Stimulated activated CD4-positive, alpha-beta T cell treated with anti-CD3 and anti-CD28 coated beads, TNF-alpha, amount 100 ng/mL, for 4 hours (primary cell): Measurements from ENCODE around the gene TEX264.
"Not testable (repeated sequence)": the region's sequence is repeated elsewhere in the genome, so short reads cannot be mapped to it uniquely, and the experiment has no call there.

Source experiments
- DNase-seq, 3 experiments: peaks; one replicate each; pipeline ENCODE4 v3.0.0-alpha.2; 2020; ENCODE audit warnings: low read depth in 3 of 3

TEX264 gene, protein sequence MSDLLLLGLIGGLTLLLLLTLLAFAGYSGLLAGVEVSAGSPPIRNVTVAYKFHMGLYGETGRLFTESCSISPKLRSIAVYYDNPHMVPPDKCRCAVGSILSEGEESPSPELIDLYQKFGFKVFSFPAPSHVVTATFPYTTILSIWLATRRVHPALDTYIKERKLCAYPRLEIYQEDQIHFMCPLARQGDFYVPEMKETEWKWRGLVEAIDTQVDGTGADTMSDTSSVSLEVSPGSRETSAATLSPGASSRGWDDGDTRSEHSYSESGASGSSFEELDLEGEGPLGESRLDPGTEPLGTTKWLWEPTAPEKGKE

DNA sequence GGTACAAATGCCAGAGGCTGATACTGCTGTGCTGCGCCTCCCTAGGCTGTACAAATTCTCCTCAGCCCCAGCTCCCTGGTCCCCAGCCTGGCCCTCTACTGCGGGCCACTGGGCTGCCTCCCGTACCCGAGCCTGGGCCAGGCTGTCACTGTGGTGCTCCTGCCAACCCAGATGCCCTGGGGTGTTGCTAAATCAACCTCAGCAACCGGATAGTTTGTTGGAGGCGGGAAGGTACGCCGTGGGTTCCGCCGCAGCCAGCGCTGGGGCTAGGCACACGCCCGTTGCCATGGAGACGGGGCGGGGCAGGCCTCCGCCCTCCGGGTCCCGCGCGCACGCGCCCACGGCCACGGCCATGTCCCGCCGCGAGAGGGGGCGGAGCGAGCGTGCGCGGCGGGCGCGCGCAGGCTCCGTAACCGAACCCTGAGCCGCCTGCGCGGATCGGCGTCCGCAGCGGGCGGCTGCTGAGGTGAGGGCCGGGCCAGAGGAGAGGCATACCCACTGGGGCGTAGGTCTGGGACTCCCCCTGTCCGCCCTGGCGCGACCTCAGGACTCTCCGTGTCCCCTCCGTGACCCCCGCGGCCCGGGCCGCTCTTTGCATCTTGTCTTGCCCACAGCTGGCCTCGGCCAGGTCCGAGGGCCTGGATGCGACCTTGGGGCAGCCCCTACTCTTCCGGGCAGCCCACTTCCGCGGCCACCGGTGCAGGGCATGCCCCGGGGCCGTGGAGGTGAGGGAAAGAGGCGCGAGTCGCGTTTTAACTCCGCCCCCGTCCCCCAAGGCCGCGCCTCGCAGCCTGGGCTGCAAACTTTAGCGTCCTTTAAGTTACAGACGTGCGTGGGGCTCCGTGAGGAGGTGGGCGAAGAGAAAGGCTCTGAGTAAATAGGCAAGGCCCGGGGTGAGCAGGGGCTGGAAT lies at the start of gene TEX264:
Gene TEX264, plus strand, starts transcription at position 430 of the 911 bp plus-strand sequence. CDS start 3,053 bp downstream, outside the sequence.
- DNase-seq = peak; percentile 85 to 90 (median 86)

DNA sequence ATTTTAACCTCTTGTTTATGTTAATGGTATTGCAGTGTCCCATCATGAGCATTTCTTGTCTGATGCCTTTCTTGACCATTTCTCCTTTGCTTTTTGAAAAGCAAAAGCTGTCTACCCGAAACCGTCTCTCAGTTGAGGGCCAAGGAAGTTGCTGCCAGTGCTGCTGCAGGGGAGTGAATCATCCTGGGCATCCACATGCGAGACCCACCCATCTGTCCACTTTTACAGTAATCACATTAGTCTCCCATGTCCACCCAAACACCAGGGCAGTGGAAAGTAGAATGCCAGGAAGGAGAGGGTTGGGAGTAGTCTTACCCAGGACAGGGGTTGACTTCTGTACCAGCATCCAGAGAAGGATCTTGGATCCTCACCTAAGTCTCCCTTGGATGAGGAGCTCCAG lies 48.6 kb upstream of the TEX264 start:
- DNase-seq = no peak

DNA sequence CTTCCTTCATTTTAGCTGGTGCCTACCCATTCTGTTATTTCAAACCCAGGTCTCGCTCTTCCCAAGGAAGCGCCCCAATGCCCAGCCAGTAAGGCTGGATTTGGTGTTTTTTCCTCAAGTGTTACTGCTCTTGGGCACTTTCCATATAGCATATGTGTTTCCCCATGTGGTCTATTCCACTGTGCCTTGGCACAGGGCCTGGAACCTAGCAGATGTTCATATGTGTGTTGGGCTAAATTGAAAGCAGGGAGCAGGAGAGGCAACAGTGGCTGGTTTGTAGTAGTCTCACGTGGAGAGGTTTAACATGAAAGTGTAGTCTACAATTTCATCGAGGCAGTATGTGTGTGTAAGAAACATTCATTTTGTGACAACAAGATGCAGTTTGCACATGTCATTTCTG lies 48.2 kb upstream of the TEX264 start:
- no peak for DNase-seq

DNA sequence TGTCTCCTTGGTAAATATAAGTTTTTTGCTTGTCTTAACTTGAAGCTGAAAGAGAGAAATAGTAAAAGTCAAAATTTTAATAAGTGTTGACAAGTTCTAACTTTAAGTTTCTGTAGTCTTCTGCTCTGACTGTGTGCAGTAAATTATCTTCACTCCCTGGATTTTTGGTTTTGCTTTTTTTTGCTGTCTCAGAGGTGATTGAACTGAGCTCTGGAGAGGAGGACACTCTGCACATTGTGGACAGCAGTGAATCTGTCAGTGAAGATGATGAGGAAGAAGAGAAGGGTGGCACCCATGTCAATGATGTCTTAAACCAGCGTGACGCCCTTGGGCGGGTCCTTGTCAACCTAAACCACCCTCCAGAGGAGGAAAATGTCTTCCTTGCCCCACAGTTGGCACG lies 40.5 kb upstream of the TEX264 start:
- DNase-seq = no peak

DNA sequence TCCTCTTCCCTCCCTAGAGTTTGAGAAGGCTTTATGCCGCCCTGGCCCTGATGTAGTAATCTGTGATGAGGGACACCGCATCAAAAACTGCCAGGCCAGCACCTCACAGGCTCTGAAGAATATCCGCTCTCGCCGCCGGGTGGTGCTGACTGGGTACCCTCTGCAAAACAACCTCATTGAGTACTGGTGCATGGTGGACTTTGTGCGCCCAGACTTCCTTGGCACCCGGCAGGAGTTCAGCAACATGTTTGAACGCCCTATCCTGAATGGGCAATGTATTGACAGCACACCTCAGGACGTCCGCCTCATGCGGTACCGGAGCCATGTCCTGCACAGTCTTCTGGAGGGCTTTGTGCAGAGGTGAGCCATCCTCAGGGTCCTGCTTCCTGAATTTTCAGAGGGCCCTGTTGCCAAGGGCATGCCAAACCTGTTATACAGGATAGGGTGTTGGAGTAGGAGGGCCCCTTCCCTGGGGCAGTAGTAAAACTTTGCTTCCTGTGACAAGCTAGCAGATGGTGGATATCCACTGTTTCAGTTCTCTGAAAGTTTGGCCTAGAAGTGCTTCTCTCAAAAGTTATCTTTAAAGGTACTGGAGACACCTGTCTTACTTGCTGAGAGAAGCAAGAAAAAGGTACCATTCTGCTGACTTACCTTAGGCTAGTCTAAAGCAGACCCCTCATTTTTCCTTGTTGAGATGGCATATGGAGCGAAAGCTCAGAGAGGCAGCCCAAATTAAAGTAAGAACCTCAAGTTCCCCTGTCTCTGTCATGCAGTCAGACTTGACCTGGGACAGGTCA lies 33.7 kb upstream of the TEX264 start:
- DNase-seq = no peak

DNA sequence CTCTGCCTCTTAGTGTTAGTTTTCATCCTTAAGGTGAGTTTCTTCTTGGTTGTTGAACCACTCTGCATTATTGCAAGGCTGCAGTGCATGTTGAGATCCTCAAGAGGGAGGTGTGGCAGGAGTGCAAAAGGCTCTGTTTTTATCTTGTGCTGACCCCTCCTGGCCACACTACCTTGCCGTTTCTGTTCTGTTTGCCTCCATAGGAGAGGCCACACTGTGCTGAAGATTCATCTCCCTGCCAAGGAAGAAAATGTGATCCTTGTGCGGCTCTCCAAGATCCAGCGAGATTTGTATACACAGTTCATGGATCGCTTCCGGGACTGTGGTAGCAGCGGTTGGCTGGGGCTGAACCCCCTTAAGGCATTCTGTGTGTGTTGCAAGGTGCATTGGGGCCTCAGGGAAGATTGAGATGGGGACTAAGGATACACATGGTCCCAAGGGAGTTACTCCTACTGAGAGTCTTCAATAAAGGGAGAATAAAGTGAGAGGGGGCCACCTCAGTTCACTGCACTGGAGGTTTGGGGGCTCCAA lies 33.0 kb upstream of the TEX264 start:
- no peak for DNase-seq

DNA sequence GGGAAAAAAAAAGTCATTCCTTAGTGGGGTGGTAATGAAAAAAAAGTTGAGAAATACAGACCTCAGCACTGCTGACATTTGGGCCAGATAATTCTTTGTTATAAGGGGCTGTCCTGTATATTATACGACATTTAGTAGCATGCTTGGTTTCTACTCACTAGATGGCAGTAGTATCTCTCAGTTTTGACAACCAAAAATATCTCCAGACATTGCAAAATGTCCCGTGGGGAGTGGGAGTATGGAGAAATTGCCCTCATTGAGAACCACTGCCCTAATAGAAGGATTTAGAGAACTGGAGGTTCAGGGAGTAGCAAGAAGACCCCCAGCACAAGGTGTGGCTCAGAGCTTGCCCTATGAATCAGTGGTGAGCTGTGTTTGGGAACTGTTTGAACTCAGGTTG lies 28.6 kb upstream of the TEX264 start:
- no peak for DNase-seq

DNA sequence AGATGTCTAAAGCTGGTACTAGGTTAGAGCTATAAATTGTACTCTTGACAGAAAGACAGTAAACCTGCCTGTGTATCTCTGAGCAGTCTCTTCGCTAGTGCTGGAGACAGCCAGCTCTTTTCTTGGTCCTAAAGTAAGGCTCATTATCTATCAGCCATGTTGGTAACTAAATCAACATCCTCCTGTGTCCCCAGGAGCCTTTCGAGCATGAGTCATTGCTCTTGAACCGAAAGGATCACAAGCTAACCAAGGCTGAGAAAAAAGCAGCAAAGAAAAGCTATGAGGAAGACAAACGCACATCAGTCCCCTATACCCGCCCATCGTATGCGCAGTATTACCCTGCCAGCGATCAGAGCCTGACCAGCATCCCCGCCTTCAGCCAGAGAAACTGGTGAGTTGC lies 25.0 kb upstream of the TEX264 start:
- no peak for DNase-seq

DNA sequence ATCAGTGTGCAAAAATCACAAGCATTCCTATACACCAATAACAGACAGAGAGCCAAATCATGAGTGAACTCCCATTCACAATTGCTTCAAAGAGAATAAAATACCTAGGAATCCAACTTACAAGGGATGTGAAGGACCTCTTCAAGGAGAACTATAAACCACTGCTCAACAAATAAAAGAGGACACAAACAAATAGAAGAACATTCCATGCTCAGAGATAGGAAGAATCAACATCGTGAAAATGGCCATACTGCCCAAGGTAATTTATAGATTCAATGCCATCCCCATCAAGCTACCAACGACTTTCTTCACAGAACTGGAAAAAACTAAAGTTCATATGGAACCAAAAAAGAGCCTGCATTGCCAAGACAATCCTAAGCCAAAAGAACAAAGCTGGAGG lies 18.9 kb upstream of the TEX264 start:
- DNase-seq = not testable (repeated sequence)

DNA sequence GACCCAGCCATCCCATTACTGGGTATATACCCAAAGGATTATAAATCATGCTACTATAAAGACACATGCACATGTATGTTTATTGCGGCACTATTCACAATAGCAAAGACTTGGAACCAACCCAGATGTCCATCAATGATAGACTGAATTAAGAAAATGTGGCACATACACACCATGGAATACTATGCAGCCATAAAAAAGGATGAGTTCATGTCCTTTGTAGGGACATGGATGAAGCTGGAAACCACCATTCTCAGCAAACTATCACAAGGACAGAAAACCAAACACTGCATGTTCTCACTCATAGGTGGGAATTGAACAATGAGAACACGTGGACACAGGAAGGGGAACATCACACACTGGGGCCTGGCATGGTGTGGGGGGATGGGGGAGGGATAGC lies 17.6 kb upstream of the TEX264 start:
- not testable (repeated sequence) for DNase-seq

DNA sequence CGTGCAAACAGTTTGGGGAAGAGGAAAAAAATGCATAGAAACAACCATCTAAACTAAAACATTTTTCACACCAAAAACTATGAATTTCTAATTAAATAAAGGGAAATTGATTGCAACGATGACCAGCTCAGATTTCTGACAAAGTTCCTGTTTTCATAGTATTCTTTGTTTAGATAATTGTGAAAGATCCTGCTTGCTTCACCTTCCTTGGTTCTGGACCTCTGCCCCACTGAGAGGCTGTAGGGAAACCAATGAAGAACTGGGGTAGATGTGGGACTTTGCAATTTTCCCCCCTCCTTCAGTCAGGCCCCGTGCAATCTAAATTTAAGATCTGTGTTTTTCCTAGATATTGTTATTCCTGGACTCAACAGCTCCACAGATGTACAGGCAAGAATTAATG lies 13.8 kb upstream of the TEX264 start:
- DNase-seq = no peak

DNA sequence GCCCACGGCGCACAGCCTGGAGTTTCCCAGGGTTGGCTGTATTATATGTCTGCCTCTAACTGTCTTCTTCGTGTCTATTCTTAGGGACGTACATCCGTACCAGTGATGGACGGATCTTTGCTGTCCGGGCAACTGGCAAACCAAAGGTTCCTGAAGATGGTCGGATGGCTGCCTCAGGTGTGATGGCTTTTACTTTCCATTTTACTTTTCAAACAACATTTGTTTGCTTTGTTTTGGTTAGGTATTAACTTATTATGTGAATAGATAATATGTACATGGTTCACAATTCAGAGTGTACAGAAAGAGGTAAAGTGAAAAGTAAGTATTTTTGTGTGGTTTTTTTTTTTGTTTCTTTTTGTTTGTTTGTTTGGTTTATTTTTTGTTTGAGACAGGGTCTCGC lies 11.1 kb upstream of the TEX264 start:
- DNase-seq = no peak

DNA sequence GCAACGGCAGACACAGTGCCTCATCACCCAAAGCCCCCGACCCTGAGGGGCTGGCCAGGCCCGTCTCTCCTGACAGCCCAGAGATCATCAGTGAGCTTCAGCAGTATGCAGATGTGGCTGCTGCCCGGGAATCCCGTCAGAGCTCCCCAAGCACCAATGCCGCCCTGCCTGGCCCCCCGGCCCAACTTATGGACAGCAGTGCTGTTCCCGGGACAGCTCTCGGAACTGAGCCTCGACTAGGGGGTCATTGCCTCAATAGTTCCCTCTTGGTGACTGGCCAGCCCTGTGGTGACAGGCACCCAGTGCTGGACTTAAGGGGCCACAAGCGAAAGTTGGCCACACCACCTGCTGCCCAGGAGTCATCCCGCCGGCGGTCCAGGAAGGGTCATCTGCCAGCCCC lies 8.6 kb upstream of the TEX264 start:
- no peak for DNase-seq

DNA sequence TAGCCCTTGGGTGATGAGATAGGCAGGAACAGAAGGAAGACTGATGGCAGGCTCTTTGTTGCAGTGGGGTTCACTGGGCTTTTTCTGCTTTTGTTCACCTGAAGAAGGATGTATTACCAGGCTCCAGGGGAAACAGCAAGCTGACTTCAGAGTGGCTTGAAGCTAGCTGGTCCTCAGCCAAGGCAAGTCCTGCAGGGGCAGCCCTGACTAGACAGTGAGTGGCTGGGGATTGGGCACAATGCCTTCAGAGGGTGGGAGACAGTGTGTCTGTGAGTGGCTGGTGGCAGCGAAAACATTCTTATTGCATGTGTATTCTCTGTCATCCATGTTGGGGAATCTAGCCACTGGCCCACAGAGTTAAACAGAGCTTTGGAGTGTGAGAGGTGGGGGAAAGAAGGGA lies 2.3 kb upstream of the TEX264 start:
- DNase-seq = no peak

DNA sequence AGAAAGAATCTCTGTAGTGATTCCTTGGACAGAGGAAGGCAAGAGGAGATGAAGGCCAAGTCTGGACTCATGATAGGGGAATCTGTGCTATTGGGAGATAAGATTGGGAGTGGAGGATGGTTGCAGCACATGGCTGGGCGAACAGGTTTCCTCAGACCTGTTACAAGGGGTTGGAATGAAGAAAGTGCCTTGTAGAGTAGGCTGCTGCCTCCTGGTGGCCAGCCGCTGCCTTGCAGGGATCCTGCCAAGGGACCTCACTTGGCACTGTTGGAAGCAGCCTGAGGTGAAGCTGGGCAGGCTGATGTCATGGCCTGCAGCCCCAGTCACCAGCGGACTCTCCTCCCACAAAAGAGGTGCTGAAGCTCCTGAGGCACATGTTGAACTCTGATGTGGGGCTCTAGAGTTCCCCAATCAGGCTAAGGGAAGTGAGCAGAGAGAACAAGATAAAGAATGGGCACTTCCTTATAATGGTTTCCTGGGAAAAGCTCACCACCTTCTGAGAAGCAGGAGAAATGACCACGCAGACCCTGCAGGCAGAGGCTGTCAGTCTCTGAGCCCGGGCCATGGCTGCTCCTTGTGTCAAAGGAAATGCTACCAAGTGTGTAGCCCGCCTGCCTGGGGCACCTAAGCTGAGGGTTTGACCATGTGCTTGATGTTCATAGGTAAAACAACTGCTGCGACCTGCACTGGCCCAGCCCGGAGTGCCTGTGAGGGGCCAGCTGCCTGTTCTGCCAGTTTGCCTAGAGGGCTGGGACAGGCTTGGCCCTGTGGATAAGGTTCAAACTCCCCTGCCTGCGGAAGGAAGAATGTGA lies 1.6 kb upstream of the TEX264 start:
- DNase-seq = peak; percentile 62 to 68 (median 63)

DNA sequence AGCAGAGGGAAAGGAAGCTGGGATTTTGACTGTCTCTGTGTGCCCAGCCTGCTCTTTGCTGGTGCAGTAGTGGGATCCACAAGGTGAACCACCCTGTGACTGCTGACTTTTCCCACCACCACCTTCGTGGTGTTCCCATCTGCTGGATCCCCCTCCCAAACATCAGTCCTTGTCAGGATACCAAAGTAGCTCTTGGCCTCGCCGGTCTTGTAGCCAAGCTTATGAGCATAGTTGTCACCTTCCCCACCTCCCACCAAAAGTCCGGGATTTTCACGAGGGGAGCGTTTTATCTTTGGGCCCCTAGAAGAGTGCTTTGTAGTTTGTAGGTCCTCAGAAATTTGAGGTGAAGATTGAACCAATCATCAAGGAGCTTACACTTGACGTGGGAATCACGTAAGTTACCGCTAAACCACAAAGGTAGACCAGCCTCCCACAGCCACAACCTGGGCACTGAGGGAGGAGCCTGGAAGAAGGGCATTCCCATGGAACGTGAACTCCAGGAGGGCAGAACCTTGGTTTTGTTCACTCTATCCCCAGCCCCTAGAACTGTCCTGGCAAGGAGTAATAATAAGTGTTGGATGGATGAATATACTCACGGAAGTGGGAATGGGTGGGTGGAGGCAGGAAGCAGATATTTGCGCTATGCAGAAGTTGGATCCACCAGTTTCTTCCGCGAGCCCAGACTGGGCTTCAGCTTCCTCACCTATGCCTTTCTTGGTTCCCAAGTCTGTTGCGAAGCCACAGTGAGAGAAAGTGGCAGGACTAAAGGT lies 814 bp upstream of the TEX264 start:
- DNase-seq = no peak

DNA sequence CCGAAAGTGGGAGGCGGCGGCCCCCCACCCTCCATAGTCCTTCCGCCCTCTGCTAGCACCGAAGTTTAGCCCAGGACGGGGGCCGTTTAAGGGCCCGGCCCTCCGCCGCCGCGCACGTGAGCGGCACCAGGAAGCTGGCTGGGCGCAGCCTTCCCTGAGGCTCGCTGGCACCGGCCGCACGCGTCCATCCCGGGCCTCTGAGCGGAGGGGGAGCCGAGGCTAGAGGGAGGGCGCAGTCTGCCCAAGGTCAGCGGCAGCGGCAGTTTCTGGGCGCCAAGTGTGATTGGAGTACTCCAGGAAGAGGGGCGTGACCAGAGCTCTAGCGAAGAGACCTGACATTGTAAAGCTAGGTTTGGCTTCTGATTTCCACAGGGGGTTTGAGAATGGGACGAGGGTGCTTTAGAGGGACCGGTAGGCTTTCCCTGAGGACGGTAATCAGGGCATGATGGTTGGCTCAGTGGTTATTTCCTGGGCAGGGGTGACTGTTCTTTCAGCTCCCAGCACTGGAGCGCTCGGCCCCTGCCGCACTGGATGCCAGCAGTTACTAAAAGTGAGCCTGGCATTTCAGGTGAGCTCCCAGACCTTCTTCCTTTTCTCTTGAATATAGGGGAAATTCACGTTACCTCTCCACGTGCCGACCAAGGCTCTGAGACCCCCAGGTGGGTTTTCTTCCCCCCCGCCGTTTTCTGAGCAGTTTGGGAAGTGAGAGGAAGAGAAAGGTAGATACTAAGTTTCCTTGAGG lies 853 bp downstream of the TEX264 start:
- peak in 1 of 3 experiments; percentile 32 for DNase-seq

DNA sequence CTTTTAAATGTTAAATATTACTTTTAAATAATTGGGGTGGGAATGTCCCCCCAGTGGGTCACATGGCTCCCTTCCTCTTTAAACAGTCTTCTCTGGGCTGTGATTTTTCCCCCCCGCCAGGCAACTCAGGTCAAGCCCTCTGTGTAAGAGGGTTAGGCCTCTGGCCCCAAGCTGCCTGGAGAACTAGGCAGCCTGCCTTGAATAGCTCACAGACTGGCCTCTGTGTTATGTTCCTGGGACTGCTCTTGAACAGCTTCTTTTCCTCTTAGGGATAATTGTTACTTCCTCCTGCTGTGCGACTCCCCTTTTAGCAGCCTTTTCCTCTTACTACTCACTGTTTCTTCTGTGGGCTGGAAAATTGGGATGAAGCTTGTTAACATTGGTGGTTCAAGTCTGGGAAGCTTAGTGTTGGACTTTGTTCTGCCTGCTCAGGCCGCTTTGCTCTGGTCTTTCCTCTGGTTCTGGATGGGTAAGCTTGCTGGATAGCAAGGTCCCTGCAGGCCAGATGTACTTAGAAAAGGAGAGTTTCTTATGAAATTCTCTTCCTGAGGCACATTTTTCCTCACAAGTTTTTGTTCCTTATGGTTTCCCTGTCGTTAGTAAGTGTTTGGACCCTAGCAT lies 2.2 kb downstream of the TEX264 start:
- DNase-seq = no peak
